BLaER1 treated with 17β-estradiol and CSF1 and Interleukin-3, amounts not matched to agents 10 nM and 100 nM (cell line): ENCODE measurements around the gene SYT9.
A peak's percentile ranks its signal among the peaks of the same experiment; 100 is the strongest.

Experiments used
- H3K27ac ChIP-seq, 11 experiments: shearing (Covaris generic); formaldehyde crosslinking; 2 replicates each; pipeline ENCODE4 v1.8.1; 2022
- H3K27me3 ChIP-seq, 11 experiments: shearing (Covaris generic); formaldehyde crosslinking; 2 replicates each; pipeline ENCODE4 v1.8.1; 2022
- H3K36me3 ChIP-seq, 11 experiments: shearing (Covaris generic); formaldehyde crosslinking; 2 replicates each; pipeline ENCODE4 v1.8.1; 2022
- H3K4me1 ChIP-seq, 10 experiments: shearing (Covaris generic); formaldehyde crosslinking; 2 replicates each; pipeline ENCODE4 v1.8.1; 2022
- H3K4me2 ChIP-seq, 11 experiments: shearing (Covaris generic); formaldehyde crosslinking; 2 replicates each; pipeline ENCODE4 v1.8.1; 2022
- H3K4me3 ChIP-seq, 10 experiments: shearing (Covaris generic); formaldehyde crosslinking; 2 replicates each; pipeline ENCODE4 v1.8.1; 2022
- H3K9ac ChIP-seq, 11 experiments: shearing (Covaris generic); formaldehyde crosslinking; 2 replicates each; pipeline ENCODE4 v1.8.1; 2022
- H3K9me3 ChIP-seq, 11 experiments: shearing (Covaris generic); formaldehyde crosslinking; replicated peaks in 1 of 11; 2 replicates each; pipeline ENCODE4 v1.8.1; 2022
- H4K20me1 ChIP-seq, 11 experiments: shearing (Covaris generic); formaldehyde crosslinking; 2 replicates each; pipeline ENCODE4 v1.8.1; 2022
- Cebpa-rat ChIP-seq, 11 experiments: shearing (Covaris generic); IDR thresholded peaks; 2 replicates each; pipeline ENCODE4 v1.8.1; 2022

SYT9 gene

GRCh38 chr11:7348432-7349304 is 97.0 kb downstream of the SYT9 start:
- Histone ChIP-seq H4K20me1 (no peaks in the 10 kb centered on the region; a peak in 1 of 22 replicates), H3K4me3 (no peak overlapping the region), H3K9me3 (peaks cover 0 to 3% (median 0%) of the 10 kb centered on the region in 11 experiments; a peak in 2 of 22 replicates), H3K9ac (no peak overlapping the region), H3K4me1 (peaks cover 13 to 25% (median 16%) of the 10 kb centered on the region in 10 experiments), H3K27me3 (no peaks in the 10 kb centered on the region), H3K4me2 (peak overlapping the region in 8 of 11 experiments; percentile 17 to 68 (median 55); a peak in 6 of 22 replicates), H3K36me3 (no peaks in the 10 kb centered on the region), H3K27ac (no peak overlapping the region)
- TF ChIP-seq Cebpa-rat (IDR thresholded peaks at IDR 0.05), result no peak

GRCh38 chr11:7351228-7351627 is 99.5 kb downstream of the SYT9 start:
- no peak for TF ChIP-seq Cebpa-rat (IDR thresholded peaks at IDR 0.05)
- H3K4me2 ChIP-seq, result no peak overlapping the region
- H3K4me1 ChIP-seq, result peaks cover 13 to 33% (median 18%) of the 10 kb centered on the region in 10 experiments
- H3K9me3 ChIP-seq, result no peaks in the 10 kb centered on the region
- no peak overlapping the region for H3K9ac ChIP-seq
- no peak overlapping the region for H3K4me3 ChIP-seq
- H3K36me3 ChIP-seq, result no peaks in the 10 kb centered on the region
- no peaks in the 10 kb centered on the region; a peak in 1 of 22 replicates for H4K20me1 ChIP-seq
- H3K27ac ChIP-seq, result no peak overlapping the region
- no peaks in the 10 kb centered on the region for H3K27me3 ChIP-seq

- TF ChIP-seq Cebpa-rat (IDR thresholded peaks at IDR 0.05), result no peak
- Histone ChIP-seq H3K4me3 (no peak overlapping the region), H3K36me3 (no peaks in the 10 kb centered on the region), H3K4me1 (peaks cover 3 to 21% (median 9%) of the 10 kb centered on the region in 10 experiments; a peak in 17 of 20 replicates), H3K4me2 (peak overlapping the region in 5 of 11 experiments; percentile 6 to 27 (median 19); a peak in 5 of 22 replicates), H3K27me3 (no peaks in the 10 kb centered on the region), H4K20me1 (no peaks in the 10 kb centered on the region; a peak in 1 of 22 replicates), H3K9ac (no peak overlapping the region), H3K27ac (no peak overlapping the region), H3K9me3 (no peaks in the 10 kb centered on the region)
Measured at GRCh38 chr11:7353100-7353499, 101.4 kb downstream of the SYT9 start.

GRCh38 chr11:7364660-7365059 is 113.0 kb downstream of the SYT9 start:
- H4K20me1 ChIP-seq, result no peaks in the 10 kb centered on the region
- H3K27ac ChIP-seq, result peak overlapping the region in 1 of 11 experiments; percentile 29; a peak in 1 of 22 replicates
- no peaks in the 10 kb centered on the region for H3K36me3 ChIP-seq
- no peaks in the 10 kb centered on the region for H3K27me3 ChIP-seq
- no peak overlapping the region for H3K4me3 ChIP-seq
- no peak for TF ChIP-seq Cebpa-rat (IDR thresholded peaks at IDR 0.05)
- peaks cover 0 to 23% (median 13%) of the 10 kb centered on the region in 10 experiments; a peak in 15 of 20 replicates for H3K4me1 ChIP-seq
- H3K4me2 ChIP-seq, result peak overlapping the region in 9 of 11 experiments; percentile 1 to 65 (median 49); a peak in 17 of 22 replicates
- H3K9me3 ChIP-seq, result no peaks in the 10 kb centered on the region
- H3K9ac ChIP-seq, result no peak overlapping the region

- Histone ChIP-seq H3K4me3 (no peak overlapping the region), H4K20me1 (no peaks in the 10 kb centered on the region), H3K27ac (no peak overlapping the region), H3K4me2 (no peak overlapping the region), H3K27me3 (no peaks in the 10 kb centered on the region), H3K36me3 (no peaks in the 10 kb centered on the region), H3K9ac (no peak overlapping the region), H3K9me3 (peaks cover 5 to 12% (median 7%) of the 10 kb centered on the region in 11 experiments; a peak in 20 of 22 replicates), H3K4me1 (peaks cover 0 to 23% (median 13%) of the 10 kb centered on the region in 10 experiments; a peak in 15 of 20 replicates)
- TF ChIP-seq Cebpa-rat (IDR thresholded peaks at IDR 0.05), result no peak
Measured at GRCh38 chr11:7367803-7368202, 116.1 kb downstream of the SYT9 start.

GRCh38 chr11:7376386-7376785 is 124.7 kb downstream of the SYT9 start:
- H3K27me3 ChIP-seq, result no peaks in the 10 kb centered on the region
- no peak for TF ChIP-seq Cebpa-rat (IDR thresholded peaks at IDR 0.05)

GRCh38 chr11:7381937-7382336 is 130.2 kb downstream of the SYT9 start:
- TF ChIP-seq Cebpa-rat (IDR thresholded peaks at IDR 0.05), result no peak
- H3K4me2 ChIP-seq, result no peak overlapping the region; a peak in 1 of 22 replicates
- H3K9ac ChIP-seq, result no peak overlapping the region
- H4K20me1 ChIP-seq, result no peaks in the 10 kb centered on the region
- H3K36me3 ChIP-seq, result no peaks in the 10 kb centered on the region
- H3K9me3 ChIP-seq, result no peaks in the 10 kb centered on the region
- no peaks in the 10 kb centered on the region for H3K27me3 ChIP-seq
- H3K27ac ChIP-seq, result no peak overlapping the region
- no peak overlapping the region for H3K4me3 ChIP-seq
- H3K4me1 ChIP-seq, result no peaks in the 10 kb centered on the region

More at GRCh38 chr11:7376386-7376785, 124.7 kb downstream of the SYT9 start:
- H3K4me2 ChIP-seq, result no peak overlapping the region
- no peaks in the 10 kb centered on the region for H3K36me3 ChIP-seq
- peaks cover 5 to 18% (median 7%) of the 10 kb centered on the region in 11 experiments; a peak in 20 of 22 replicates for H3K9me3 ChIP-seq
- H3K27ac ChIP-seq, result no peak overlapping the region
- H3K4me3 ChIP-seq, result no peak overlapping the region
- no peak overlapping the region for H3K9ac ChIP-seq
- H3K4me1 ChIP-seq, result no peaks in the 10 kb centered on the region
- H4K20me1 ChIP-seq, result no peaks in the 10 kb centered on the region

GRCh38 chr11:7383406-7383805 is 131.7 kb downstream of the SYT9 start:
- H3K9ac ChIP-seq, result no peak overlapping the region
- no peak for TF ChIP-seq Cebpa-rat (IDR thresholded peaks at IDR 0.05)
- H3K4me3 ChIP-seq, result no peak overlapping the region
- no peak overlapping the region for H3K4me2 ChIP-seq
- no peaks in the 10 kb centered on the region for H3K4me1 ChIP-seq
- H3K27me3 ChIP-seq, result no peaks in the 10 kb centered on the region
- no peaks in the 10 kb centered on the region for H3K9me3 ChIP-seq
- H3K36me3 ChIP-seq, result no peaks in the 10 kb centered on the region
- no peak overlapping the region for H3K27ac ChIP-seq
- H4K20me1 ChIP-seq, result no peaks in the 10 kb centered on the region

- no peak for TF ChIP-seq Cebpa-rat (IDR thresholded peaks at IDR 0.05)
- no peak overlapping the region for H3K9ac ChIP-seq
- no peaks in the 10 kb centered on the region for H3K4me1 ChIP-seq
- no peaks in the 10 kb centered on the region for H3K9me3 ChIP-seq
- no peaks in the 10 kb centered on the region for H3K36me3 ChIP-seq
- H3K4me2 ChIP-seq, result no peak overlapping the region
- H4K20me1 ChIP-seq, result no peaks in the 10 kb centered on the region
- H3K27ac ChIP-seq, result no peak overlapping the region
- H3K27me3 ChIP-seq, result no peaks in the 10 kb centered on the region
- no peak overlapping the region for H3K4me3 ChIP-seq
Measured at GRCh38 chr11:7384691-7385090, 133.0 kb downstream of the SYT9 start.
